Measurements from ENCODE around the gene NPM1. TPM values are rescaled to one million over a fixed set of nuclear protein-coding genes. Genes with fewer than 3 reads are reported as not detected.

NPM1 gene
- total and polyA plus RNA-seq, 12 donors = 376 to 1,874 (median 682) TPM

- no peak overlapping the region for H3K27ac ChIP-seq
- intact Hi-C loops (cut with DNase I) = no loop called here
- DNase-seq = no peak
- no peaks in the 10 kb centered on the region for H3K9me3 ChIP-seq (replicated peaks in 1 of 3)
- peaks cover 0 to 59% of the 10 kb centered on the region in 2 donors for H3K36me3 ChIP-seq (replicated peaks in 1 of 2)
- no peak overlapping the region for H3K4me3 ChIP-seq
- WGBS, 4 donors = 53 to 60% (median 54%) methylated on average over 3 of the region's 3 CpGs
- H3K4me1 ChIP-seq (replicated peaks in 1 of 2) = no peaks in the 10 kb centered on the region
- H3K27me3 ChIP-seq = no peaks in the 10 kb centered on the region
- TF ChIP-seq POLR2A (IDR thresholded peaks at IDR 0.05) (no peak), CTCF (IDR thresholded peaks at IDR 0.05) (peak in 3 of 6 experiments; percentile 24 to 29 (median 26))
Observed at GRCh38 chr5:171405615-171406014, 18.0 kb downstream of the NPM1 start.

- H3K9me3 ChIP-seq (replicated peaks in 1 of 3) = no peaks in the 10 kb centered on the region
- no peaks in the 10 kb centered on the region for H3K4me1 ChIP-seq (replicated peaks in 1 of 2)
- peaks cover 0 to 62% of the 10 kb centered on the region in 2 donors for H3K36me3 ChIP-seq (replicated peaks in 1 of 2)
- TF ChIP-seq CTCF (IDR thresholded peaks at IDR 0.05) = no peak
- TF ChIP-seq POLR2A (IDR thresholded peaks at IDR 0.05) = no peak
- no peak overlapping the region for H3K4me3 ChIP-seq
- DNase-seq = no peak
- intact Hi-C loops (cut with DNase I) = no loop called here
- H3K27me3 ChIP-seq = no peaks in the 10 kb centered on the region
- no peak overlapping the region for H3K27ac ChIP-seq
- 66 to 93% (median 80%) methylated on average over 4 of the region's 4 CpGs for WGBS, 4 donors
Observed at GRCh38 chr5:171407234-171407633, 19.6 kb downstream of the NPM1 start.

- Histone ChIP-seq H3K27ac (no peak overlapping the region), H3K36me3 (replicated peaks in 1 of 2) (peaks cover 0 to 69% of the 10 kb centered on the region in 2 donors)
- intact Hi-C loops (cut with DNase I) = no loop called here
Observed at GRCh38 chr5:171409164-171410136, 21.8 kb downstream of the NPM1 start.

GRCh38 chr5:171410181-171410580 lies 22.5 kb downstream of the NPM1 start:
- H3K36me3 ChIP-seq (replicated peaks in 1 of 2) = peaks cover 0 to 64% of the 10 kb centered on the region in 2 donors
- intact Hi-C loops (cut with DNase I) = no loop called here

More at GRCh38 chr5:171409164-171410136, 21.8 kb downstream of the NPM1 start:
- Histone ChIP-seq H3K27me3 (no peaks in the 10 kb centered on the region), H3K4me3 (no peak overlapping the region), H3K9me3 (replicated peaks in 1 of 3) (no peaks in the 10 kb centered on the region), H3K4me1 (replicated peaks in 1 of 2) (no peaks in the 10 kb centered on the region)
- DNase-seq = peak in 1 of 7 donors; percentile 30
- WGBS, 4 donors = 88 to 94% (median 90%) methylated on average over 8 of the region's 8 CpGs
- no peak for TF ChIP-seq POLR2A (IDR thresholded peaks at IDR 0.05)

More at GRCh38 chr5:171410181-171410580, 22.5 kb downstream of the NPM1 start:
- TF ChIP-seq CTCF (IDR thresholded peaks at IDR 0.05) (no peak), POLR2A (IDR thresholded peaks at IDR 0.05) (no peak)
- Histone ChIP-seq H3K4me1 (replicated peaks in 1 of 2) (no peaks in the 10 kb centered on the region), H3K27ac (no peak overlapping the region), H3K4me3 (no peak overlapping the region), H3K27me3 (no peaks in the 10 kb centered on the region), H3K9me3 (replicated peaks in 1 of 3) (no peaks in the 10 kb centered on the region)
- WGBS, 4 donors = 0 to 93% (median 39%) methylated on average over 1 of the region's 1 CpG
- DNase-seq = no peak
